DMS79 (cell line): ENCODE data around the gene MYO1H.
A peak's percentile ranks its signal among the peaks of the same experiment; 100 is the strongest.
"Not testable (repeated sequence)": the region's sequence is repeated elsewhere in the genome, so short reads cannot be mapped to it uniquely, and the experiment has no call there.

Experiments used
- DNase-seq: peaks from one replicate; lab custom pipeline; 2025; lab: John Stamatoyannopoulos, UW

MYO1H gene

DNA sequence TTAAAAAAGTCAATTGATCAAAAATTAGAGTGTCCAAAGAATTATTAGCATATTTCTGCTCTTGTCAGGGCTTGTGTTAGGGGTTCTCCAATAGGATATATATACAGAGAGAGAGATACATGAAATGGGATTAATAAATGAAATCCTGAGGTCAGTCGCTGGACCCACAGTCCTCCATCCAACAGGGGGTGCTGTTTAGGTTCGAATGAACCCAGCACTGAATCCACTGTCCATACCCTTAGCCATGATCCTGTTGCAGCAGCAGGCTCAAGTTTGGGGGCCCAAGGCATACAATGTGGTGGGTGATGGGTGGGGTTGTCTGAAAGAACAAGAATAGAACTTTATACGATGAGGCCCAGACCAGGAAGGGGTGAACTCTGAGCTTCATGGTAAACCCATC is 780 bp upstream of the MYO1H start:
- DNase-seq: no peak

- no peak for DNase-seq
Measured at GRCh38 chr12:109352184-109352583, 4.5 kb downstream of the MYO1H start.

GRCh38 chr12:109356577-109356976 is 8.9 kb downstream of the MYO1H start:
- DNase-seq: no peak

GRCh38 chr12:109357032-109357431 is 9.3 kb downstream of the MYO1H start:
- no peak for DNase-seq

DNA sequence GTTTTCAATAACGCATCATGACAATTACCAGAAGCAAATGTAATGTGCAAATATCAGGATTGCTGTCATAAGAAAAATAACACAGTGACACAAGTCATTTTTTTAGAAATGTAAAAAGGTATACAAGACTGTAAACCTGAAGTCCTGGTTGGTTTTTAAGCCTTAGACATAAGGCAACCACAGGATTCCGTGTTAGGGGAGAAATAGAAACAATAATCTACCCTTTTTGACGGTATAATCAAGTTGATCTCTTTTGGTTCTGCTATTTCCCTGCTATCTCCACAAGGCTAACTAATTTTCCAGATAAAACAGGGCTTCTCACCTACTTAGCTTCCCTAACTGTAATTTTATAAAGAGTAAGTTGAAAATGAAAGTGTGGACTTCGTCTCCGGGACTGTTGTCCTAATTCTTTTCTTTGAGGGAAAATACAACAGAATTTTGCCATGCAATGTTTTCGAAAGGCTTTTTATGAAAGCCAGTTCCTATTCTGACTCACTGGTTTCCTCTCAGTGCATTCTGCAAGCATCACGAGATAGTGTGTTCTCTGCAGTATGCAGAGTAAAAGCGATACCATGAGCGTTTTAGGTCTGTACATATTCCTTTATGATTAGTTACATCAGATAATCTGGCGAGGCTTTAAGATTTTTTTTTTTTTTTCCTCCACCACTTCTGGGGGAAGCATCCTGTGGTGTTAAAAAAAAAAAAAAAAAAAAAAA is 10.6 kb downstream of the MYO1H start:
- DNase-seq: no peak

DNA sequence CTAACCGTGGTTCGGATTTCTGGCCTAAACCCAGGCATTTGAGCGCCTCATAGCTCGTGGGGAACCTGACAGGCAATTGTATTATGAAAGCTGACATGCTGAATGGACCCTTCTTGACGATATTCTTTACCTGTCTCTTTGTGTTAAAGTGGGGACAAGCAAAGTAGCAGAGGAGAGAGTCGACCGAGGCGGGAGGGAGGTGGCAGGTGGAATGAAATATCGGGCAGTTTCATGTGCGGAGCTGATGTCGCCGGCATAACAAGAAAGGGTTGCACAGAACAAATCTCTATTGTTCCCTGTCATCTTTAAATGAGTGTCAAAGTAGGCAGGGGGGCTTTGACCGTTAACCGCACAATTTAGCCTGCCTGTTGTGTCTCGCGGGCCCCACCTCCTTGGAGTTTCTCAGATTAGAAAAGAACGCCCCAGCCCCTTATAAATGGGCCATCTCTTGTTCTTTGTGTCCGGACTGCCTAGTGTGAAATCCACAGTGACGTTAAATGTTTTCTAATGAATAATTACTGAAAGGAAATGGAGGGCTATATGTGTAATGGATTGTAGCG is 11.5 kb downstream of the MYO1H start:
- no peak for DNase-seq

DNA sequence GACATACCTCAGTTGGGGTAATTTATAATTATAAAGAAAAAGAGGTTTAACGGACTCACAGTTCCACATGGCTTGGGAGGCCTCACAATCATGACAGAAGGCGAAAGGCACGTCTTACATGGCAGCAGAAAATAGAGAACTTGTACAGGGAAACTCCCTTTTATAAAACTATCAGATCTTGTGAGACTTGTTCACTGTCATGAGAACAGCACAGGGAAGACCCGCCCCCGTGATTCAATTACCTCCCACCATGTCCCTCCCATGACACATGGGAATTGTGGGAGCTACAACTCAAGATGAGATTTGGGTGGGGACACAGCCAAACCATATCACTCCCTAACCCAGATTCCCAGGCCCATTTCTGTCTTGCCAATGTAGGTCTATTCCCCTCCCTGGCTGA is 22.1 kb downstream of the MYO1H start:
- no peak for DNase-seq

GRCh38 chr12:109377139-109377685 is 29.5 kb downstream of the MYO1H start:
- DNase-seq: no peak

GRCh38 chr12:109378569-109378968 is 30.9 kb downstream of the MYO1H start:
- DNase-seq: no peak

DNA sequence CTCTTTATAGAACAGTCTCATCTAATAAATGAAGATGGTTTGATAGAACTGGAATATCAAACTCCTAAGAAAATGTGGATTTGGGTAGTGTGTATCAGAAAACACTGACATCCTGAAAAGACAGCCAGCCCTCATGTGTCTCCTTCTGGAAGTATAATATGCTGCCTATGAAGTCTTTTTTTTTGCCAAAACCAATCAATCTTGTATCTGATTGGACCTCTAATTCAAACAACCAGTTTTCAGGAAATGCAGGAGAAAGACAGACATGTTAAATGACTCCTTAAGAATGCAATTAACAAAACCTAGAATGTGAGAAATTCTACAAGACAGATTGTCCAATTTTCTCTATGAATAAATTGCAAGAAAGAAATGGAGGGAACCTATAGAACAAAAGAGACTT is 34.3 kb downstream of the MYO1H start:
- no peak for DNase-seq

DNA sequence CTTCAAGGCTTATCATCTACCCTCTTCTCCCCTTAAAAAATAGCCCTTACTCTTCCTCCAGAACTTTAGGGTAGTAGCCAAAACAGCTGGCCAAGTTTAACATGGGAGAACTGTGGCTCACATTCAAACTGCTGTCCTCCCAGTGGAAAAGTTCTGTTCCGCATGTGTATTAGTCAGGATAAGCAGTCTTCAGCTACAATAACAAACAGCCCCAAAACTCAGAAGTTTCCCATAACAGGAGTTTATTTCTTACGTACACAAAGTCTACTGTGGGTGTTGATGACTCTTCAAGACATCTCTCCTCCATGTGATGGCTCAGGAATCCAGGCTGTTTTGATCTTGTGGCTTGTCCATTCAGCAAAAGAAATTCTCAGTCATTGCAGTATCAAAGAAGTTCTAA is 35.5 kb downstream of the MYO1H start:
- DNase-seq: no peak

- peak; percentile 22 for DNase-seq
Measured at GRCh38 chr12:109385339-109386058, 37.8 kb downstream of the MYO1H start.

DNA sequence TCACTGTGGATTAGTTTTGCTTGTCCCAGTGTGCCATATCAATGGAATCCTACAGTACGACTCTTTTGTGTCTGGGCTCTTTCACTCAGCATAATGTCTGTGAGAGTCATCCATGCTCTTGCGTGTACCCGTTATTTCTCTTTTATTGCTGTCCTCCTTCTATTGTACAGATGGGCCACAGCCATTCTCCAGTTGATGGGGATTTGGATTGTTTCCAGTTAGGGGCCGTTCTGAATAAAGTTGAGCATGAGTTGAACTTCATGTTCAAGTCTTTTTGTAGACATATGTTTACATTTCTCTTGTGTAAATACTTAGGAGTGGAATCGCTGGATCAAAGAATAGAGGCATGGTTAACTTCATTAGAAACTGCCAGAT is 38.3 kb downstream of the MYO1H start:
- DNase-seq: no peak

DNA sequence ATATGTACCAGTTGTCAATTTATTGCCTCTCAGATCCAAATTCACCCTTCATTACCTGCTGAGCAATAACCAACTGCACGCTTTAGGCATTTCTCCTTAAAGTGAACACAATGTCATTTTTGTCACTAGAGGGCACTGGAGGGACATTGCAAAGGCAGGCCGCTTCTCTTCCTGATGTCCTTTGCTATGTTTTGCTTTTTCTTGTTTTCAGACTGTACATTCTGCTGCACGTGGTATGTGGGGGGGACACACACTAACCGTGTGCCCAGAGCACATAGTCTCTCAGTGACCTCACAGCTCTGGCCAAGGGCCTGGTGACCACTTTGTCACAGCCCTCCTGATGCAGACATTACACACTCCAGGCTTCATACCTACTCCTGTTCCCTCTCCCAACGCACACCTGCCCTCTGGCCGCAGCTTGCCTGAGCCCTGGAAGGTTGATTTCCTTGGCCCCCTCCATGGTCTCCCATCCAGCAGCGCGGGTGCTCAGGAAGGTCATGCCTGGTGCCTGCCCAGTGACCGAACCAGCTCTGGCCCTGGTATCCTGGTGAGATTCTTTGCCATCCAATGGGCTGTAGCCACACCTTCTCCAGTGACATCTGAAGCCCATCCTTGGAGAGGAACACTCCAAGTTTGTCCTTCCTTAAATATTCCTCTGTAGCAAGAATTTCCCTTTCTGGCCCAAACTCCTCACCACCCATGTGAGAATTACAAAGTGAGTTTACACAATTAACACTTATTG is 39.9 kb downstream of the MYO1H start:
- DNase-seq: peak; percentile 29

- no peak for DNase-seq
Measured at GRCh38 chr12:109388167-109388563, 40.5 kb downstream of the MYO1H start.

DNA sequence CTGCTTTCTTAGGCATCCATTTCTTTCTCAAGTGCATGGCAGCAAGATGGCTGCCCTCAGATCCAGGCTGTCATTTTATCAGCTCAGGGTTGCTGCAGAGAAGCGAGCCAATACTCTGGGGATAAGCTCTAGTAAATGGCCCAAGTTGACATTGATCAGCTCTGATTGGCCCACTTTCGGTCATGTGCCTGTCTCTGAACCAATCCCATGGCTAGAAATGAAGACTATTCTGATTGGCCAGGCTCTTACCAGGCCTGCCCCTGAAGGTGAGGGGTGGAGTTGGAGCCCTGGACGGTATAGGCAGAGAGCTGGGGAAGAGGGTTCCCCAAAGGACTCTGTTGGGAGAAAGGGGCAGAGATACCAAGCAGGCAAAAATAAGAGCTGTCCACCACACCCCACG is 41.4 kb downstream of the MYO1H start:
- DNase-seq: no peak

- DNase-seq: peak; percentile 25
Measured at GRCh38 chr12:109393437-109394345, 46.0 kb downstream of the MYO1H start.

DNA sequence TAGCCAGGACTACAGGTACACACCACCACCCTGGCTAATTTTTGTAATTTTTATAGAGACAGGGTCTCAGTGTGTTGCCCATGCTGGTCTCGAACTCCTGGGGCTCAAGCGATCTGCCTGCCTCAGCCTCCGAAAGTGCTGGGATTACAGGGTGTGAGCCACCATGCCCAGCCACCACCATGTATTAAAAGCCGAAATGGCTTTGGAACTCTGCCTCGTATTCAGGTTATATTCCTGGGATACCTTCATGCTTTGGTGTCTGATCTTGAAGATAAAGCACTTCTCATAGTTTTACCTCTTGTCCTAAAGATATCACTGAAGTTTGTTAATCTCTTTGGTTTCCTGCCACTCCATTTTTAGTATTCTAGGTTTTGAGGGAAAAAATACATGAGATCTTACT is 47.2 kb downstream of the MYO1H start:
- DNase-seq: no peak

DNA sequence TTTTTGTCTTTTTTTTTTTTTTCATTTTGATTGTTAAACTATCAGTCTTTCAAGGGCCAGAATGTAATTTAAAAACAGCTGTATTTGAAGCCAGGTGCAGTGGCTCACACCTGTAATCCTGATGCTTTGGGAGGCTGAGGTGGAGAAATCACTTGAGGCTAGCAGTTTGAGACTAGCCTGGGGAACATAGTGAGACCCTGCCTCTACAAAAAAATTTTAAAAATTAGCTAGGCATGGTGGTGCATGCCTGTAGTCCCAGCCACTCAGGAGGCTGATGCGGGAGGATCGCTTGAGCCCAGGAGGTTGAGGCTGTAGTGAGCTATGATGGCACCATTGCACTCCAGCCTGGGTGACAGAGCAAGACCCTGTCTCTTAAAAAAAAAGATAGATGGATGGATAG is 57.1 kb downstream of the MYO1H start:
- not testable (repeated sequence) for DNase-seq

DNA sequence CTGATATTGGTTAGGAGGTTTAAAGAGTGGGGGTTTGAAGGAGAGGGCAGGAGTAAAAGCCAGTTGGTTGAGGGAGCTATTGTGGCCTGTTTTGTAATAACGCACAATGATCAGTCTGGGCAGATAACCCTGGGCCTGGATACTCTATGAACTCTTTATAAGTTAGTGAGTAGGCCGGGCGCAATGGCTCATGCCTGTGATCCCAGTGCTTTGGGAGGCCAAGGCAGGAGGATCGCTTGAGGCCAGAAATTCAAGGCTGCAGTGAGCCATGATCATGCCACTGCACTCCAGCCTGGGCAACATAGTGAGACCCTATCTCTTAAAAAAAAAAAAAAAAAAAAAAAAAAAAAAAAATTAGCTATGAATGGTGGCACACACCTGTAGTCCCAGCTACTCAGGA is 58.4 kb downstream of the MYO1H start:
- not testable (repeated sequence) for DNase-seq

- no peak for DNase-seq
Measured at GRCh38 chr12:109418848-109419480, 71.3 kb downstream of the MYO1H start.
